GM12878 (cell line): ENCODE measurements around the gene GPC2. TPM values are rescaled to one million over a fixed set of nuclear protein-coding genes. Genes with fewer than 3 reads are reported as not detected.

ENCODE experiments used
- ATAC-seq: fragments of 200-7000 bp; cut with Tn5 transposase; 3 replicates; pipeline ENCODE4 v1.9.1; 2020; ENCODE audit warnings: mild to moderate bottlenecking, moderate library complexity
- BruUV-seq: library from RNA; stranded (reverse); fragments of 400-500 nt; replicated peaks from 2 replicates; lab custom pipeline; 2021; lab: Mats Ljungman, UMichigan
- CTCF ChIA-PET: fragments of 300-600 bp; sonication (Branson Sonifier 250); formaldehyde crosslinking; extraction: SDS; loops from one replicate; lab custom pipeline; 2021; ENCODE audit warnings: inconsistent platforms; lab: Yijun Ruan, JAX
- POLR2A ChIA-PET: fragments of 350-600 bp; formaldehyde crosslinking; extraction: SDS; loops from one replicate; lab custom pipeline; 2021; ENCODE audit warnings: inconsistent platforms; lab: Charles Lee
- RAD21 ChIA-PET: fragments of 300-600 bp; sonication (Branson Sonifier 250); formaldehyde crosslinking; loops from one replicate; lab custom pipeline; 2023; ENCODE audit warnings: antibody characterized with exemption; ENCODE audit not compliant: unreplicated experiment; lab: Charles Lee
- SMC1A ChIA-PET: fragments of 300-600 bp; sonication (Branson Sonifier 250); formaldehyde crosslinking; loops from one replicate; lab custom pipeline; 2023; ENCODE audit not compliant: unreplicated experiment, uncharacterized antibody; lab: Charles Lee
- DNase-seq: peaks from one replicate; pipeline ENCODE4 v3.0.0-alpha.2; 2011; ENCODE audit warnings: low read depth, low spot score
- FAIRE-seq: peaks from 3 replicates; lab custom pipeline; 2011; peaks lifted over from hg19 to GRCh38; lab: Jason Lieb, UNC
- H2AFZ ChIP-seq: 2 replicates; pipeline ENCODE4 v1.6.0; 2011; ENCODE audit warnings: low read depth, low read length, control low read depth; ENCODE audit not compliant: control insufficient read depth
- H3K27ac ChIP-seq: 2 replicates; pipeline ENCODE4 v1.5.1; 2011; ENCODE audit warnings: control low read depth; ENCODE audit not compliant: control insufficient read depth, insufficient read depth
- H3K27me3 ChIP-seq, 2 experiments: replicated peaks in 1 of 2; 2 replicates each; pipeline versions ENCODE4 v1.6.0 to v1.6.1; 2011; ENCODE audit warnings: low read length in 1 of 2; ENCODE audit not compliant: control insufficient read depth in 2 of 2, insufficient read depth in 2 of 2
- H3K36me3 ChIP-seq, 2 experiments: 2 replicates each; pipeline ENCODE4 v1.5.1; 2011; ENCODE audit warnings: low read length in 1 of 2; ENCODE audit not compliant: control insufficient read depth in 2 of 2, insufficient read depth in 2 of 2
- H3K4me1 ChIP-seq: 2 replicates; pipeline ENCODE4 v1.6.1; 2011; ENCODE audit warnings: mild to moderate bottlenecking, low read length, moderate library complexity, mixed read lengths; ENCODE audit not compliant: control insufficient read depth, insufficient read depth
- H3K4me2 ChIP-seq: 2 replicates; pipeline ENCODE4 v1.6.0; 2011; ENCODE audit warnings: control low read depth; ENCODE audit not compliant: control insufficient read depth, insufficient read depth
- H3K4me3 ChIP-seq: fragments of 200-600 bp; sonication (generic); 2 replicates; pipeline ENCODE4 v1.5.1; 2016
- H3K79me2 ChIP-seq: 2 replicates; pipeline ENCODE4 v1.6.0; 2011; ENCODE audit warnings: low read length; ENCODE audit not compliant: control insufficient read depth, insufficient read depth
- H3K9ac ChIP-seq: 2 replicates; pipeline ENCODE4 v1.8.0; 2011; ENCODE audit warnings: low read length, control low read depth, mixed read lengths; ENCODE audit not compliant: control insufficient read depth, insufficient read depth
- H3K9me3 ChIP-seq: replicated peaks from 3 replicates; pipeline ENCODE4 v1.5.1; 2011; ENCODE audit warnings: mild to moderate bottlenecking, low read length; ENCODE audit not compliant: control insufficient read depth, insufficient read depth
- H4K20me1 ChIP-seq: 2 replicates; pipeline ENCODE4 v1.6.0; 2011; ENCODE audit not compliant: control insufficient read depth, insufficient read depth
- ATF7 ChIP-seq: fragments of 450-650 bp; IDR thresholded peaks from 2 replicates; pipeline ENCODE4 v1.6.1; 2016; ENCODE audit warnings: low read depth, mild to moderate bottlenecking
- CBX3 ChIP-seq: fragments of 200-600 bp; sonication (generic); IDR thresholded peaks from 2 replicates; pipeline ENCODE4 v1.6.1; 2016; ENCODE audit warnings: low read depth, borderline replicate concordance
- CTCF ChIP-seq, 3 experiments: IDR thresholded peaks in 2 of 3; conservative IDR thresholded peaks in 1 of 3; 2 replicates each; pipeline ENCODE4 v1.5.1; 2011; ENCODE audit warnings: low read depth in 3 of 3, low read length in 3 of 3, mild to moderate bottlenecking in 3 of 3, control low read depth in 2 of 3, moderate library complexity in 2 of 3, inconsistent platforms in 1 of 3, mixed read lengths in 1 of 3; ENCODE audit not compliant: control insufficient read depth in 2 of 3, insufficient read depth in 1 of 3; ENCODE audit errors: extremely low read depth in 1 of 3
- IKZF1 ChIP-seq: fragments of 450-650 bp; conservative IDR thresholded peaks from 2 replicates; pipeline ENCODE4 v1.6.1; 2017; ENCODE audit warnings: antibody characterized with exemption, mild to moderate bottlenecking
- MEF2A ChIP-seq: IDR thresholded peaks from 2 replicates; pipeline ENCODE4 v1.6.1; 2011; ENCODE audit warnings: low read depth, mild to moderate bottlenecking, low read length, moderate library complexity; ENCODE audit not compliant: insufficient read depth
- POLR2AphosphoS5 ChIP-seq: IDR thresholded peaks from 2 replicates; pipeline ENCODE4 v1.6.1; 2011; ENCODE audit warnings: mild to moderate bottlenecking, low read length, inconsistent platforms
- REST ChIP-seq: IDR thresholded peaks from 2 replicates; pipeline ENCODE4 v1.6.1; 2012; ENCODE audit warnings: mild to moderate bottlenecking, low read depth, low read length
- SIN3A ChIP-seq: IDR thresholded peaks from 2 replicates; pipeline ENCODE4 v1.6.1; 2012; ENCODE audit warnings: low read depth, low read length, improper control_type of control experiment
- ZNF687 ChIP-seq: fragments of 450-650 bp; IDR thresholded peaks from 2 replicates; pipeline ENCODE4 v1.6.1; 2017; ENCODE audit warnings: mild to moderate bottlenecking, moderate library complexity
- WGBS: methylation state at CpG from one replicate; pipeline ENCODE4 v1.1.6; 2016; ENCODE audit warnings: low lambda C conversion rate; ENCODE audit not compliant: insufficient replicate concordance, insufficient coverage; ENCODE audit errors: missing lambda C conversion rate; 5-methylcytosine and 5-hydroxymethylcytosine counted together
- in situ Hi-C: fragments of 300-500 bp; cut with MboI; formaldehyde crosslinking; loops from 9 replicates; pipeline ENCODE4 v1.14.3; 2018; ENCODE audit warnings: mixed read lengths
- intact Hi-C: fragments of 100-400 bp; cut with micrococcal nuclease; formaldehyde crosslinking; loops from one replicate; pipeline ENCODE4 v1.14.2; 2022; ENCODE audit not compliant: unreplicated experiment
- polyA plus RNA-seq, 11 experiments: library from polyadenylated mRNA; depleted of rRNA in 4 of 11; unstranded in 6 of 11; stranded (reverse) in 5 of 11; fragments of >200 nt; fragmentation: Nextera tagmentation in 4 of 11; fragmentation: Illumina TruSeq in 1 of 11; extraction: Ambion mirVana in 4 of 11; extraction: Trizol in 1 of 11; gene quantifications; 1 replicate in 1 of 11; 2 replicates in 10 of 11; pipeline versions ENCODE4 v1.2.1 to v1.2.3, GENCODE V29; 2011 to 2016; ENCODE audit warnings: inconsistent platforms in 2 of 11, missing spikeins in 2 of 11, low read depth in 1 of 11
- total RNA-seq, 4 experiments: library from RNA; depleted of rRNA in 3 of 4; stranded (reverse); fragments of >200 nt in 3 of 4; fragmentation: Illumina TruSeq in 1 of 4; extraction: Trizol in 1 of 4; gene quantifications; 2 replicates each; pipeline versions ENCODE4 v1.2.1 to v1.2.3, GENCODE V29; 2013 to 2021

Gene GPC2
- total and polyA plus RNA-seq, 10 of the 15 experiments (the other 5 are each of a cell fraction or from before 2014, with no cell fraction given), result 0.19 to 6.3 (median 0.77) TPM

GRCh38 chr7:100212631-100213286, 35.6 kb upstream of the GPC2 start:
- CTCF ChIA-PET, result interaction anchor here (0.9 to 8.3 kb wide), 8 partner anchors 8 to 81 kb away, joined by 3 to 113 read pairs (median 6); no protein-coding TSS in a partner anchor
- H3K4me1 ChIP-seq, result peaks cover 77% of the 10 kb centered on the region
- intact Hi-C loops, result no loop called here

More at GRCh38 chr7:100212631-100213286, 35.6 kb upstream of the GPC2 start:
- Histone ChIP-seq H3K9ac (0 out of 2 replicates have a peak overlapping the region, but pooled peaks have one; percentile 6), H3K9me3 (no peaks in the 10 kb centered on the region), H3K4me2 (peak overlapping the region; percentile 88), H3K4me3 (no peak overlapping the region; the same call in 1 of the 2 replicates), H3K27me3 (no peaks in the 10 kb centered on the region), H4K20me1 (no peaks in the 10 kb centered on the region), H3K27ac (peak overlapping the region; percentile 90), H3K79me2 (peaks cover 10% of the 10 kb centered on the region)
- in situ Hi-C loops, result no loop called here
- WGBS, result 71% methylated on average over 5 of the region's 5 CpGs
- no peak for FAIRE-seq
- no peak for DNase-seq
- no peak for ATAC-seq
- POLR2A ChIA-PET, result interaction anchor here (0.6 to 8.3 kb wide), 3 partner anchors 12 to 24 kb away, joined by 3 to 86 read pairs (median 3); no protein-coding TSS in a partner anchor
- TF ChIP-seq POLR2AphosphoS5 (no peak), ATF7 (no peak), IKZF1 (no peak), REST (no peak), ZNF687 (no peak), SIN3A (no peak), CBX3 (no peak), MEF2A (no peak), CTCF (IDR thresholded peaks at IDR 0.05 in 2 of 3, conservative IDR thresholded peaks at IDR 0.05 in 1 of 3; ENCODE audit: control insufficient read depth in 2 of 3, extremely low read depth in 1 of 3, insufficient read depth in 1 of 3, low read depth in 3 of 3, low read length in 3 of 3) (no peak)
- TF ChIP-seq, all 136 proteins: peak for 0
- no peaks in the 10 kb centered on the region; a peak in 1 of 4 replicates for H3K36me3 ChIP-seq
- SMC1A ChIA-PET, result interaction anchor here (8.4 to 14.7 kb wide), 2 partner anchors 18 to 24 kb away, joined by 112 to 140 read pairs; no protein-coding TSS in a partner anchor
- no peak overlapping the region for H2AFZ ChIP-seq
- no TSS peak for BruUV-seq
- RAD21 ChIA-PET, result interaction anchor here (0.6 to 4.0 kb wide), 4 partner anchors 10 to 217 kb away, joined by 3 to 28 read pairs (median 4); no protein-coding TSS in a partner anchor
